Neural crest cell (in vitro differentiated cells): ENCODE data around the gene DTX2. TPM values are rescaled to one million over a fixed set of nuclear protein-coding genes. Genes with fewer than 3 reads are reported as not detected.
A peak's percentile ranks its signal among the peaks of the same experiment; 100 is the strongest.
"Not testable (repeated sequence)": the region's sequence is repeated elsewhere in the genome, so short reads cannot be mapped to it uniquely, and the experiment has no call there.

ENCODE experiments used
- DNase-seq: peaks from one replicate; pipeline ENCODE4 v3.0.0; 2021; ENCODE audit warnings: low read depth, mixed read lengths, low spot score
- H3K27ac Mint-ChIP-seq: one replicate; pipeline ENCODE4 v1.8.0; 2021; ENCODE audit warnings: mild to moderate bottlenecking, mixed read lengths; ENCODE audit not compliant: unreplicated experiment
- H3K27me3 Mint-ChIP-seq: 2 replicates; pipeline ENCODE4 v1.8.0; 2021; ENCODE audit warnings: low read depth, mild to moderate bottlenecking, mixed read lengths
- H3K36me3 Mint-ChIP-seq: 2 replicates; pipeline ENCODE4 v1.8.0; 2021; ENCODE audit warnings: low read depth, mild to moderate bottlenecking, mixed read lengths
- H3K4me1 Mint-ChIP-seq: 2 replicates; pipeline ENCODE4 v1.8.0; 2021; ENCODE audit warnings: mixed read lengths
- H3K4me3 Mint-ChIP-seq: one replicate; pipeline ENCODE4 v1.8.0; 2021; ENCODE audit warnings: mild to moderate bottlenecking, mixed read lengths
- H3K9me3 Mint-ChIP-seq: 2 replicates; pipeline ENCODE4 v1.8.0; 2021; ENCODE audit warnings: mixed read lengths
- total RNA-seq: library from RNA; stranded (reverse); gene quantifications from 2 replicates; pipeline ENCODE4 v1.2.1, GENCODE V29; 2021

The DTX2 gene
- total RNA-seq, 1 donor from 2014 or later = 24.2 TPM

DNA sequence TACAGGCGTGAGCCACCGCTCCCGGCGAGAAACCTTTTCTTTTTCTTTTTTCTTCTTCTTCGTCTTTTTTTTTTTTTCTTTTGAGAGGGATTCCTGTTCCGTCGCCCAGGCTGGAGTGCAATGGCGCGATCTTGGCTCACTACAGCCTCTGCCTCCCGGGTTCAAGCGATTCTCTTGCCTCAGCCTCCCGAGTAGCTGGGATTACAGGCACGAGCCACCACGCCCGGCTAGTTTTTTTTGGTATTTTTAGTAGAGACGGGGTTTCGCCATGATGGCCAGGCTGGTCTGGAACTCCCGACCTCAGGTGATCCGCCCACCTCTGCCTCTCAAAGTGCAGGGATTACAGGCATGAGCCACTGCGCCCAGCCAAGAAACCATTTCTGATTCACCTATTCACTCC lies 742 bp upstream of the DTX2 start:
- H3K9me3 Mint-ChIP-seq, H3K4me3 Mint-ChIP-seq, H3K36me3 Mint-ChIP-seq, DNase-seq, H3K27me3 Mint-ChIP-seq, H3K27ac Mint-ChIP-seq, H3K4me1 Mint-ChIP-seq: not testable (repeated sequence)

DNA sequence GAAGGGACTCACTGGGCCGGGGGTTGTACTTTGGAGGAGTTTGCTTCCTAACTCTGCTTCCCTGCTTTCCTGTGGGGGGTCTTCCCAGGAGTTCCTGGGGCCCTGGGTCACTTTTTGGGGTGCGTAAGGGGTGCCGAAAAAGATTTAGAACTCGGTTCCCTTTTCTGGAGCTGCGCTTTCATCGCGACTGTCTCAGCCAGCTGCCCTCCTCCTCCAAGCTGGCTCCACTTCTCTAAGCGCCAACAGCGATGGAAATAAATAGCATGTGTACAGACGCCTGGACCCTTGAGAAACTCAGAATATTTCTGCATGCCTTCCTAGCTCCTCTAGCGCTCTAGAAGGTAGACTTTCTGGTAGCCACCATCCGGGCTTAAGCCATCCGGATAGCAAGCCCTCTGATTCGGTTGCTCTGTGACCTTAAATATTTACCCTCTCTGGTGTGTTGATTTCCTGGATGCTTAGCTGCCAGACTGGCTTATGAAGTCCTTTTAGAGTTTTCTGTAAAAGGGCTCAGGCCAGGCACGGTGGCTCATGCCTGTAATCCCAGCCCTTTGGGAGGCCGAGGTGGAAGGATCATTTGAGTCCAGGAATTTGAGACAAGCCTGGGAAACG lies 868 bp downstream of the DTX2 start:
- H3K27me3 Mint-ChIP-seq, H3K4me1 Mint-ChIP-seq, H3K36me3 Mint-ChIP-seq, H3K27ac Mint-ChIP-seq, H3K4me3 Mint-ChIP-seq, H3K9me3 Mint-ChIP-seq, DNase-seq: not testable (repeated sequence)

- not testable (repeated sequence) for H3K27me3 Mint-ChIP-seq, H3K4me3 Mint-ChIP-seq, H3K9me3 Mint-ChIP-seq, H3K27ac Mint-ChIP-seq, DNase-seq, H3K36me3 Mint-ChIP-seq, H3K4me1 Mint-ChIP-seq
These were observed 3.5 kb downstream of the DTX2 start for GRCh38 chr7:76464959-76465358.

DNA sequence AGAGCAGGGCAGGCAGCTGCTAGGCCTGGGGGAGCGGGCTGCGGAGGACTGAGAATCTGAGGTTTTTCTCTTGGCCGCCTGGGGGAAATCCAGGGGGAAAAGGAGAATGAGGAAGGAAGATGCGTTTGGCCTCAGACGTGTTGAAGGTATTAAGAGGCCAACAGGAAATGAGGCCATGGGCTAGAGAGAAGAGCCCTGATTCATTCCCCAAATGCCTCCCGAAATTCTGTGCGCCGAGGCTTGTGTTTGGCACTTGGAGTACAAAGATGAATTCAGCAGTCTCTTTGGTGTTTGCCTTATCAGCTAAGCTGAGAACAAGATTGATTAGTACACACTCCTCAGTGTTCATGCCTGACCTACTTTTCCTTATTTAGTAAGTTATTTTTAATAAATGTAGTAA lies 4.4 kb downstream of the DTX2 start:
- H3K9me3 Mint-ChIP-seq, H3K27ac Mint-ChIP-seq: not testable (repeated sequence)

GRCh38 chr7:76467743-76468404 lies 6.4 kb downstream of the DTX2 start:
- H3K9me3 Mint-ChIP-seq, H3K27me3 Mint-ChIP-seq, H3K4me3 Mint-ChIP-seq, H3K4me1 Mint-ChIP-seq, DNase-seq, H3K36me3 Mint-ChIP-seq: not testable (repeated sequence)
- H3K27ac Mint-ChIP-seq = peak overlapping the region; percentile 12

More for the DNA sequence above, 4.4 kb downstream of the DTX2 start:
- H3K4me1 Mint-ChIP-seq, DNase-seq, H3K36me3 Mint-ChIP-seq, H3K27me3 Mint-ChIP-seq, H3K4me3 Mint-ChIP-seq: not testable (repeated sequence)

- not testable (repeated sequence) for H3K36me3 Mint-ChIP-seq, H3K9me3 Mint-ChIP-seq, H3K4me1 Mint-ChIP-seq, H3K4me3 Mint-ChIP-seq, H3K27me3 Mint-ChIP-seq, H3K27ac Mint-ChIP-seq, DNase-seq
These were observed 10.2 kb downstream of the DTX2 start for GRCh38 chr7:76471556-76472221.

DNA sequence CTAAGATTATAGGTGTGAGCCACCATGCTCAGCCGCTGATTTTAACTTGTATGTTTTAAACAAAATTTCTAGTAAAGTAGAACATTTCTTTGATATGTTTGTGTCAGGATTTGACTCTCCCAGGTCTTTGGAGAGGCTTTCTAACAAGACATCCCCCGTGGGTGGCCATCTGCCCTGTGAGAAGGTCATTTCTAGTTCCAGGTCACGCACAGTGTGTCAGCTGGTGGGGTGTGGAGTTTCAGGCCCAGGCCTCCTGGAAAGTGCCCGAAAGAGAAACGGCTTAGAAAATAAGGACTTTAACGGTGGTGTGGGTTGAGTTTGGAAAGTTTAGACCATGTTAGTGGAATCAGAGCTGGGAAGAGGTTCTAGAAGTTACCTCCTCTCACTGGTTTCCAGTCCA lies 11.6 kb downstream of the DTX2 start:
- not testable (repeated sequence) for H3K4me1 Mint-ChIP-seq, H3K27me3 Mint-ChIP-seq, H3K36me3 Mint-ChIP-seq, H3K9me3 Mint-ChIP-seq, H3K4me3 Mint-ChIP-seq, H3K27ac Mint-ChIP-seq, DNase-seq

- H3K9me3 Mint-ChIP-seq, H3K4me1 Mint-ChIP-seq, H3K27ac Mint-ChIP-seq, H3K4me3 Mint-ChIP-seq, H3K27me3 Mint-ChIP-seq, DNase-seq, H3K36me3 Mint-ChIP-seq: not testable (repeated sequence)
These were observed 14.8 kb downstream of the DTX2 start for GRCh38 chr7:76476280-76476679.

DNA sequence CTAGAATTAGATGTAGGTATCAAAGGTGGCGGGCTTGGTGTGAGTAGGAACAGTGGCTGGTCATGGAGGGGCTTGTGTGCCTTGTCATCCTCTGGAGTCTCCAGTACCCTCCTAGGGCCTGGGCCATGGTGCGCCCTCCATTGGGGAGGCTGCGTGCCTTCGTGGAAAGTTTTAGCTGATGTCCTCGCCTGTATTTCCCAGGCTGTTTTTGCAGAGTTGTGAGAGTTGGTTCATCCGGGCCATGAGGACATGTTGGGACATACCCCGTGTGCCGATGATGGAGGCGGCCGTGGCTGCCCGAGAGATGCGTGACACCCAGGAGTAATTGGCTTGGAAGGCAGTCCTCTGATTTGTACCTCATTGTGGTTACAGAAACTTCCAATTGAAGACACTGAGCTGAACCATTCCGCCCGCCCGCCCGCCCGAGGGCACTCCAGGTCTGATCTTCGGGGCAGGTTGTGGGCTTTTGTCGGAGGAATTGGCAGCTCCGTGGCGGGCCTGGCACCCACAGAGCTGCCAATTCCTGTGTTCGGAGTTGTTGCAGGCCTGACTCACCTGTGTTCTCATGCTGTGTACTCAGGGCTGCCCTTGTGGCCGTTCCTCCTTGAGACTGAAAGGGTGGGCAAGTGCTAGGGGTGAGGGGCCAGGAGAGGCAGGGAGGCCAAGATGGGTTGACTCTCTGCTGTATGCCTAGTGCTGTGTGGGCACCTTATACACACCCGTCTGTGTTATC lies 15.4 kb downstream of the DTX2 start:
- not testable (repeated sequence) for H3K9me3 Mint-ChIP-seq, H3K27ac Mint-ChIP-seq, H3K4me1 Mint-ChIP-seq, H3K27me3 Mint-ChIP-seq, H3K36me3 Mint-ChIP-seq, H3K4me3 Mint-ChIP-seq, DNase-seq

GRCh38 chr7:76479628-76480027 lies 18.1 kb downstream of the DTX2 start:
- H3K4me1 Mint-ChIP-seq, H3K9me3 Mint-ChIP-seq, H3K27ac Mint-ChIP-seq, H3K36me3 Mint-ChIP-seq, DNase-seq, H3K4me3 Mint-ChIP-seq, H3K27me3 Mint-ChIP-seq: not testable (repeated sequence)

GRCh38 chr7:76480403-76481253 lies 19.1 kb downstream of the DTX2 start:
- not testable (repeated sequence) for DNase-seq, H3K4me1 Mint-ChIP-seq, H3K27me3 Mint-ChIP-seq, H3K9me3 Mint-ChIP-seq, H3K4me3 Mint-ChIP-seq, H3K36me3 Mint-ChIP-seq, H3K27ac Mint-ChIP-seq

DNA sequence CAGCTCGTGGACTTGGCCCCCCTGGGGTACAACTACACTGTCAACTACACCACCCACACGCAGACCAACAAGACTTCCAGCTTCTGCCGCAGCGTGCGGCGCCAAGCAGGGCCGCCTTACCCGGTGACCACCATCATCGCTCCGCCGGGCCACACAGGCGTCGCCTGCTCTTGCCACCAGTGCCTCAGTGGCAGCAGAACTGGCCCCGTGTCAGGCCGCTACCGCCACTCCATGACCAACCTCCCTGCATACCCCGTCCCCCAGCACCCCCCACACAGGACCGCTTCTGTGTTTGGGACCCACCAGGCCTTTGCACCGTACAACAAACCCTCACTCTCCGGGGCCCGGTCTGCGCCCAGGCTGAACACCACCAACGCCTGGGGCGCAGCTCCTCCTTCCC lies 21.2 kb downstream of the DTX2 start:
- H3K27me3 Mint-ChIP-seq, H3K4me3 Mint-ChIP-seq, H3K4me1 Mint-ChIP-seq, H3K27ac Mint-ChIP-seq, H3K36me3 Mint-ChIP-seq, H3K9me3 Mint-ChIP-seq, DNase-seq: not testable (repeated sequence)

DNA sequence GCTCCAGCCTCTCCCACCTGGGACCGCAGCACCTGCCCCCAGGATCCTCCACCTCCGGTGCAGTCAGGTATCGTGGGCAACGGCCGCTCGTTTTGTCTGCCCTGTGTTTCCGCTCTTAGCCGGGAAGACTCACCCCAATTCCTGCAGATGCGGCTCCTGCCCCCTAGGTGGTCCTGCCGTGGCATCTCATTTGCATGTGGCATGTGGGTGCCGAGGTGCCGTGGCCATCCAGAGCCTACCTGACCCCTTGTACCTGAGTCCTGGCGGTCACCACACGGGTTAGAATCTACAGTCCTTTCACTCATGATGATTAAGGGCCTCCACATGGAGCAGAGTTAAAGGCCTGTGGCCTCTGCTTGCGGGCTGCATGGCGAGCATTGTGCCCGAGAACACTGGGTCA lies 21.6 kb downstream of the DTX2 start:
- DNase-seq, H3K27me3 Mint-ChIP-seq, H3K27ac Mint-ChIP-seq, H3K36me3 Mint-ChIP-seq, H3K9me3 Mint-ChIP-seq, H3K4me3 Mint-ChIP-seq, H3K4me1 Mint-ChIP-seq: not testable (repeated sequence)
